GM19351 (cell line): ENCODE measurements around the gene HCFC1.

ENCODE experiments used
- ATAC-seq: cut with Tn5 transposase; IDR thresholded peaks from one replicate; pipeline ENCODE4 v1.9.1; 2021; ENCODE audit warnings: mild to moderate bottlenecking, moderate library complexity; ENCODE audit not compliant: unreplicated experiment

The HCFC1 gene

DNA sequence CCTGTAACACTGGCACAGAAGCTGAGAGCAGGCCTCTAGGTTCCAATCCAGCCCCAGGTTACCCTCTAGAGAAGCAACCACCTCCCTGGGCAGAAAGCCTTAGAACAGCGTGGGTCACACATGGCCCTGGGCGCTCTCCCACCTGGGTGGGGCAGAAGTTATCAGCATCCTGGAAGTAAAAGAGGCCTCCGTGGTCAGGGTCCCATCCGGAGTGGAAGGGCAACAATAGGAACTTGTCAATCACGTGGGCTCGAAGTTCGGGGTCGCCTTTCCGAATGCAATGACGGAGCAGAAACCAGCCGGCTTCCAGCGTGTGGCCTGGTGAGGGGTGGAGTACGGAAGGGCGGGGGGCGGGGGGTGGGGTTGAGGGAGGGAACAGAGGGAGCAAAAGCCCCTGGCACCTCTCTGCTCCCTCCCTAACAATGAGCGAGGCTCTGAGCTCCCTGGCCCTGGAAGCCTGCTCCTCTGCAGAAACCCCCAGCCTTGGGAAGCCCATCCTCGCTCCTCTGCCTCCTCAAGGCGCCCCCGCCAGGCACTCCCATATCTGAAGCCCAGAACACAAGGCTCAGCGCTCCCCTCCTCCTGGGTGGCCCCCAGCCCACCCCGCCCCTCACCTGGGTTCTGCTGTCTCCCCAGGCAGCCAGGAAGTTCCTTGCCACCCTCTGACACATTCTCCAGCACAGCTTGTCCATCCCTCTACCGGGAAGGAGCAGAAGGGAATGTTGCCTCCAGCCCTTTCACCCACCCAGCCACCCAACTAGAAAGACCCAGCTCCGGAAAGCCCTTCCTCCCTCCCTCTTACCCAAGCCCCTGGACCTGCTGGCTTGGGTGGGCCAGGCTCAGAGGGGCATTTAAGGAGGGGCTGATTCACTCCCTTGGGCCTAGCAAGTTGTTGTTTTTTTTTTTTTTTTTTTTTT lies 30.0 kb downstream of the HCFC1 start:
- ATAC-seq, result no peak

DNA sequence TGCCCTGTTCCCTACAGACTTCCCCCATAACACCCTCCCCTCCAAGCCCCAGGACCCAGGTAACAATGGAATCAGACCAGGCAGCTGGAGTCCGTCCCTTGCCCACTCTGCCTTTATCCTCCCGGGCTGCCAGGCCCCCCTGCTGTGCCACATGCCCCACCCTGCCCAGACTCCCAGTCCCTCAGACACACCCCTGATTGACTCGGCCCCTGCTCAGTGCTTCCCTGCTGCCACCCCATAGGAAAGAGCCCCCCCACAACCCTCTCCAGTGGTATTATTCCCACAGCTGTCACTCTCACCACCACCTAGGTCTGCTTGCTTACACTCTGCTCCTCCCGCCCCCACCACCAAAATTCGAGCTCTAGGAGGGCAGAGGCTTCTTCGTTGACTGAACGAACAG lies 32.0 kb downstream of the HCFC1 start:
- ATAC-seq, result no peak

DNA sequence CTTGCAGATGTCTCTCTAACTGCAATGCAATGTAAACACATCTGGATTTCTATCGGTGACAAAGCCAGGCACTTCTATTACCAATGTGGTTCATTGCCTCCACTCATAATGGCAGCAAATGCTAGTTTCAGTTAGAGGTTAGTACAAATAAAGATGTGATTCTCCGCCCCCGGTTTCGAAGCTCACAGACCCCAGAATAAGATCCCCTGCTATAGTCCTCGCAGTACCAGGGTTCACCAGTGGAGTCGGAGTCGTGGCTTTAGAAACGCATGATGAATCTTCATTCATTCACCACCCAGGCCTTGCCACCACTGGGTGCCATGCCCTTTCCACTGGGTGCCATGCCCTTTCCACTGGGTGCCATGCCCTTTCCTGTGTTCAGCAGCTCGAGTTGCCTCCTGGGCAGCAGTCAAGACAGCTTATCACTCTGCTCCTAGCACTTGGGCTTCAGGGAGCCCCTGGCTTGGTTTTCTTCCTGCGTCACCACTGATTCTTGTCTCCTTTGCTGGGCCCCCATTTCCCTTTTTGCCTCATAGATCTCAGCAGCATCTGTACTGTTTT lies 33.3 kb downstream of the HCFC1 start:
- no peak for ATAC-seq

DNA sequence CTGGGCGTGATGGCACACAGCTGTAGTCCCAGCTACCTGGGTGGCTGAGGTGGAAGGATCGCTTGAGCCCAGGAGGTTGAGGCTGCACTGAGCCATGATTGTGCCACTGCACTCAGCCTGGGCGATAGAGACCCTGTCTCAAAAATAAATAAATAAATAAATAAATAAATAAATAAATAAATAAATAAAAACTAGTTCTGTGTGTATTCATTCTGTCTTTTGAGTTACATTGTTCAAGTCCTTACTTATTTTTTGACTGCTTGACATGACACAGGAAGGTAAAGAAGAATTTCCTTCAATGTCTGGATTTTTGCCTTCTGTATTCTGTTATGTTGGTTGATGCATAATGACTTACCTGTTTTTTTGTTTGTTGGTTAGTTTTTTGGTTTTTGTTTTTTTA lies 34.6 kb downstream of the HCFC1 start:
- ATAC-seq, result no peak

DNA sequence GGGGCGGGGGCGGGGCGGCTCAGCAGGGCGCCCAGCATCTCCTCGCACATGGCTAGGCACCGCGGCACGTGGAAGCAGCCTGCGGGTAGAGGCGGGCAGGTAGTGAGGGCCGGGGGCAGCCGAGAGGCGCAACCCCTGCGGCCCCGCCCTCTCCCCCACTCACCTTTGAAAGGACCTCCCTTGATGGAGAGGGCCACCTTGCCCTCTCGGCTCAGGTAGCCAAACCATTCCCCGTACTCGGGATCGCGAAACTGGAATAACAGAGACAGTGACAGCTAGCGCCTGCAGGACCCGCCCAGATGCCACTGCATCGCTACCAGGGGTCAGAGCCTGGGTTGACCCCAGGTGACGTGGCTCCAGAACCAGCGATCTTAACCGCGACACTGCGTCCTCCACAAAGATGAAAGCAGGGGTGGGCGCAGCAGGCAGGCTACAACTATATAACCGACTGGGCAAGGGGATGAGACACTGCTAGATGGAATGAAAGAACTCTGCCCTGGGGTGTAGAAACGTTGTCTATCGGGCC lies 36.2 kb downstream of the HCFC1 start:
- ATAC-seq, result no peak

DNA sequence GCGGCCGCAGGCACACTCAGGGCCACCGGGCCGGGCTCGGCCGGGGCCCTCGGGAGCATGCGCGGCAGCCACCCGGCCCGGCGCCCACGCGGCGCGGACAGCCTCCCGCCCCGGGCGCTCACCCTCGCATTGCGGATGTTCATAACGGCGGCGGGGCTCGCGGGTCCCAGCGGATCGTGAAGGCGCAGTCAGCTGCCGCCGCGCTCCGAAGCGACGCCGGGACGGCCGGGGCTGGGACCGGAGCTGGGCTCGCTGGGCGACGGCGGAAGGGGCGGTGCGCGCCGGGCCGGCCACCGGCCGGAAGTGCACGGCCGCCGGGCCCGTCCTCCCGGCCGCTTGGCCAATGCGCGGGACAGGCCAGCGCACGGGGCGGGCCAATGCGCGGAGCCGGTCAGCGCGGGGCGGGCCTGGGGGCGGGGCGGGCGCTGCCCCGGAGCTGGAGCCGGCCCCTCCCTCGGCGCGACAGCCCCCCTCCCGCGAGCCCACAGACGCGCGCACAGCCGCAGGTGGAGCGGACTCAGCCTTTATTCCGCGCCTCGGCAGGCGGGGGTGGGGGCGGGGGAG lies 36.8 kb downstream of the HCFC1 start, which contains the start of gene NAA10:
Gene NAA10 (minus strand): TSS at position 276 of the 564 bp plus-strand sequence. CDS start 133 bp downstream, at position 143.
- ATAC-seq, result peak; percentile 86

DNA sequence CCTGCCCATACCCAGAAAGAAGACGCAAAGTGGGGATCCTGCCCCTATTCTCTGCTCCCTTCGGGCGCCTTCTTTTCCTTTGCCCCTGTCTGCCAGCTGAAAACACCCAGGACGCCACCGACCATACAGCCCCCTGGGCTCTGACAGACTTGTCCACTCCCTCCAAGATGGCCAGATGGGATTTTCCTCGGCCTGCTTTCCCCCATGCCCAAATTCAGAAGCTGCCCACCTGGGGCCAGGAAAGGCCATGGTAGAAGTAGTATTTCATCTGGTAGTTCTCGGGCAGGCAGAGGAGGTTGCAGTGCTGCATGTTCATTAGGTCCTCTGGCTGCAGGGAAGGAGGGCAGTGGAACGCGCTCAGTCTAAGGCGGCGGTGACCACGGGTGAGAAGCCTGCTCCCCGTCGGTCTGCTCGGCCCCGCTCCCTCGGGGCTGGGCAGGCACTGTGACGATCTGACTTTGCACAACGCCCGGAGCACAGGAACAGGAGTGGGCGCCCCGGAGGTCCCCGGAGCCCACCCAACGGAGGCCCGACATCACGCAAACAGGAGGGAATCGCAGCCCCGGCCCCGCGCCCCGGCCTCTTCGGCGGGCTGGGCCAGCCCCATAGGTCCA lies 37.4 kb downstream of the HCFC1 start:
- ATAC-seq, result peak; percentile 12

DNA sequence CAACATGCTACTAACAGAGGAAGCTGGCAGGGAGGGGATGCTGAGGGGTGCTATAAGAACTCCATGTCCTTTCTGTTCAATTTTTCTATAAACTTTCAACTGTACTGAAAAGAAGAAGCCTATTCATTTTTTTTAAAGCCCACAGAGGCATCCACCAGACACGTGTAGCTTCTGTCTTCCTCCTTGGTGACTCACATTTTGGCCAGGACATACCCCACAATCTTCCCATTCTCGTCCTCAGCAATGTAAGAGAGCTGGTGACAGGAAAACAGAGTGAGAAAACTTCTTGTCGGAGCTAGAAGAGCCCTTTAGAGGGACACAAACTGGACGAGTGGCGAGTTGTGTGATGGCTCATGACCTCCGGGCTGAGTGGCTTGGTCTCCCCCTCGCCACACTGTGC lies 37.9 kb downstream of the HCFC1 start:
- no peak for ATAC-seq

DNA sequence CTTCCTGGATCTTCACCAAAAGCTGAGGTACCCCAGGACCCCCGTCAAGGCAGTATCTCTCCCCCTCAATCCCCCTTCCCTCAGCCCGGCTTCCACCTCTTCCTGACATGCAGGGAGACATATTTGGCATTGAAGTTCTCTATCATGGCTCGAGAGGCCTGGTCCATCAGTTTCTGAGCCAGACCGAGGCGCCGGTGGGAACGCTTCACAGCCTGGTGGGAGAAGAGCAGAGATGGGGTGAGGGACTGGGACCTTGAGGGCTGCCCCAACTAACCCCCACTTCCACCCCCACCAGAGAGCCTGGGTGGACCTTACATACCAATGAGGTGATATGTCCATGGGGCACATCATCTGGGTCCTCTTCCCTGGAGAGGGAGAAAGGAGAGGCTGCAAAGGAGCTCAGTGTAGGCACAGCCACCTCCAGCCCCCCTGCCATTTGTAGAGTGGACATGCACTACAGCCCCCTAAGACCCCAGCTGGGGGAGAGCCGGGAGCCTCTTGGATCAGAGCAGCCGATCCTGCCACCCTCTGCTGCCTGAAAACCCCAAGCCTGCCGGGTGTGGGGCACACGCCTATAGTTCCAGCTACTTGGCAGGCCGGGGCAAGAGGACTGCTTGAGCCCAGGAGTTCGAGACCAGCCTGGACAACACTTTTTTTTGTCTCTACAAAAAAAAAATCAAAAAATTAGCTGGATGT lies 39.2 kb downstream of the HCFC1 start:
- ATAC-seq, result no peak

DNA sequence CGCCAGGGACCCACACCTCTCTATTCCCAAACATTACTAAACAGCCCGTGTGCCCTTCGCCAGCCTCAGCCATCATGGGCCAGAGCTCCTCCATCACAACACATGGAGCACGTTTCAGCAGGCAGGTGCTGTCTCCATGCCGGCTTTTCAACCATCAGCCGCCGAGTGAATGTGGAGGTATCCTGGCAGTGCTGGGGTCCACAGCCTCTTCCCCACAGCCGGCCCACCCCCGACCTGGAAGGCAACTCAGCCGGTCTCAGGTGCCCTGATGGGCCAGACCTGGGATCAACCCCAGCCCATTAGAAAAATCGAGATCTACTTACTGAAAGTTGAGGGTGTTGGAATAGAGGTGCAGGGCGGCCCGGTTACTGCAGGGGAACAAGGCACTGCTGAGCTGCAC lies 39.9 kb downstream of the HCFC1 start:
- no peak for ATAC-seq

DNA sequence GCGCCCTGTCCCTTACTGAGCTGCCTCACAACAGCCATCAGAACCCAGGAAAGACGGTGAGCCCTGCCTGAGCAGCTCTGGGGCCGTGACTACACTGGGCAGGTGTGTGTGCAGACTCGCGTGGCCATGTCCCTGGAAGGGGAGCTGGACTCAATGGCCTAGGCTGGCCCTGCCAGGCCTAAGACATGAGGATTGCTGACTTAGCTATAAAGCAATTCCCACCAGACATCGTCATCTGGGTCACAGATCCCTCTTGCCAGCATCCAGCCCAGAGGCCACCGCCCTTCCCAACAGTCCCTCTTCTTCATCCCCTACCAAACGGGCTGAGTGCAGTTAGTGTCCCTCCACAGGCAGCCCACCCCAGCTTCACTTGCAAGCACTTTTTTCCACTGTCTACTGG lies 40.5 kb downstream of the HCFC1 start:
- ATAC-seq, result no peak

DNA sequence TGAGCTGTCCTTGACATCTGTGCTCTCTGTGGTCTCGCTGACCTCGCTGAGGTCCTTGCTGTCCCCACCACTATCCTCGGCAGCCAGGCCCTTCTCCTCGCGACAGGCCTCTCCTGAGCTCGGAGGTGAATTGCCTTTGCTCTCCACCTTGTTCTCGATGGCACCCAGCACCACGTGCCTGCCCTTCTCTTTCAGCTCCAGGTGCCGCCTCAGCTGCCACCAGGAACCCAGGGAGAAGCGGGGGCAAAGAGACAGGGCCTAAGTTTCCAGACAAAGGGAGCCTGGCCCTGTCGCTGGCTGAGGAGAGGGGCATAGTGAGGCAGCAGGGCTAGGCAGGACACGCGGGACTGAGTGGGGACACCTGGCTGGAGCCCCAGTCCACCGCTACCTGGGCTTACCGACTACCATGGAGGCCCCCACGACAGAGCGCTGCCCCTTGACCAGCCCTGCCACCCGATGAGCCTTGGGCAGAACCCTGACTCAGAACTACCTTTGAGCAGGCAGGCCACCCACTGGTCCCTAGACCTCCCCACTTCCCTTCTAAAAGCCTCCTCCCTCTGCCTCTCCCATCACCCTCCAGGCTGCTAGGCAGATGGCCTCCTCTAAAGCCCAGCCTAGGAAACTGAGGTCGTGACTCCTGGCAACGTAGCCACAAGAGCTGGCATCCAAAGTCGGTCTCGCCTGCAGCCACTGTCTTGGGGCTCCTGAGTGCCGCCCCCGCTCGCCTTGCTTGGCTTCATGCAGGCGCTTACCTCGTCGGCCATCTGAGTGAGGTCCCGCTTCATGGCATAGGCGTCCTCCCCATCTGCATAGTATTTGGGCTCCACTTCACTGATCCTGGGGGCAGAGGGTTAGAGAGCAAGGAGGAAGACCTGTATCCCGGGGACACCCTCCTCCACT lies 41.4 kb downstream of the HCFC1 start:
- ATAC-seq, result no peak

DNA sequence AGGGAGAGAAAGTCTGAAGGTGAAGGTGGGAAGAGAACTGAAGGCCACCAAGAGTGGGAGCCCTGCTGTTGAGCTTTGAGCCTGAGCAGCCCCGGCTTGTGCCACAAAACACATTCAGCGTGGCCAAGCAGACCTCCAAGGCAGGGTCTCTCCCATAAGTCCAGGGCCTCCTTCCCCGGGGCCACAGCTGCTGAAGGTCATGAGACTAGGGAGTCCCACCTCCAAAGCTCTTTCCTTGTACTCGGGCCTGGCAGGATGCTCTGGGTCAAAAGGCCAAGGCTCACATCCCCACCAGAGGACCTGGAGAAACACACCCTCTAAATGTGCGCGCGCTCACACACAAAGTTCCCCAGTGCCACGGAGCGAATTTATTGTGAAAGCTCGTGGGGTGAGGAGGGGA lies 42.0 kb downstream of the HCFC1 start:
- ATAC-seq, result no peak

DNA sequence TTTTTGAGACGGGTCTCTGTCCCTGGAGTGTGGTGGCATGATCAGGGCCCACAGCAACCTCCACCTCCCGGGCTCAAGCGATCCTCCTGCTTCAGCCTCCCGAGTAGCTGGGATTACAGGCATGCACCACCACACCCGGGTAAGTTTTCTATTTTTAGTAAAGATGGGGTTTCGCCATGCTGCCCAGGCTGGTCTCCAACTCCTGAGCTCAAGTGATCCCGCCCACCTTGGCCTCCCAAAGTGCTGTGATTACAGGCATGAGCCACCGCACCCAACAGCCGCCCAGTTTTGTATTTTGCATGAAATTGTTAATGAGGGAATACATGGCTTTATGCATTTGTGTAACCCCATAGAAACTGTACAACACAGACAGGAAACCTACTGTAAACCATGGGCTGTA lies 42.8 kb downstream of the HCFC1 start:
- no peak for ATAC-seq

DNA sequence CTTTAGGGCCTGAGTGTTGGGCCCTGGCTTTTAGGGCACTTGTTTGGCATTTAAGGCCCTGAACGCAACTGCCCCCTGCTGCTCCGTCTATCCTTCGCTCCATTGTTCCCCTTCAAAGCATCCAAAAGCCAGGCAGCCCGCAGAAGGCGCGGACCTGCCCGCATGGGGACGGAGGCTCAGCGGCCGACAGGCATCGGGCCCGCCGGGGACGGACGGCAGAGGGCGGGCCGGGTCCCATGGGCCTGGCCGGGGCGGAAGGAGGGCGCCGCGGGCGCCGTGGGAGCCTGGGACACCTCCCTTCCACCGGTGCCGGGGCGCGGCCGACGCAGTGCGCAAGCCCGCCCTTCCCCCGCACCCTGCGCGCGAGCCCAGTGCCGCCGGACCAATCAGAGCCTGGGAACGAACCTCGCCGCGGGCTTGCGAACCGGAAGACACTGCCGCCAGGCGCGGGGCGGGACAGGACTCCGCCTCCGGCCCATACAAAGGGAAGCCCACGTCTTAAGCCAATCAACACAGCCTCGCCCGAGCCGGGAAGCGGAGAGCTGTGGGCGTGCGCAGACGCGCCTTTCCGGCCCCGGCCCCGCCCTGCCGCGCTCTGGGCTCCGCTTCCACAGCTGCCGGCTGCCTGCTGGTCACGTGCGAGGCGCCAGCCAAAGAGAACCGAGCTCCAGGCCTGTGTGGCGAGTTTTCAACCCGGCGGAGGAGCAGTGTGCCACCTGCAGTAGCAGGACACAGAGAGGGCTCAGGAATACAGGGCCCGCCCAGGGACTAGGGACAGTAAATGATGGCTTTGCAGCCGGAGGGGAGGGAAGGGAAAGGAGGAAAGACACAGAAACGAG lies 43.5 kb downstream of the HCFC1 start:
- ATAC-seq, result peak; percentile 61

DNA sequence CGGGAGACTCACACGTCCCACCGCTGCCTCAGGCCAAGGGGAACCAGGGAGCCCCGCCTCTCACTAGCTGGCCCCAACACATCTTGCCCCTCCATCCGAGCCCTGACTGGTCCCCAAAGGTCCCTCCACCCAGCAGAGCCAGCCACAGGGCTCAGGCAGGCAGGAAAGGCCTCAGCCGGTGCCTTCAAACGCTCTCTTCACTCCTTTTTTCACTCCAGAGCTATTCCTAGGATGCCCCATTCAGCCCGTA lies 44.0 kb downstream of the HCFC1 start:
- no peak for ATAC-seq

DNA sequence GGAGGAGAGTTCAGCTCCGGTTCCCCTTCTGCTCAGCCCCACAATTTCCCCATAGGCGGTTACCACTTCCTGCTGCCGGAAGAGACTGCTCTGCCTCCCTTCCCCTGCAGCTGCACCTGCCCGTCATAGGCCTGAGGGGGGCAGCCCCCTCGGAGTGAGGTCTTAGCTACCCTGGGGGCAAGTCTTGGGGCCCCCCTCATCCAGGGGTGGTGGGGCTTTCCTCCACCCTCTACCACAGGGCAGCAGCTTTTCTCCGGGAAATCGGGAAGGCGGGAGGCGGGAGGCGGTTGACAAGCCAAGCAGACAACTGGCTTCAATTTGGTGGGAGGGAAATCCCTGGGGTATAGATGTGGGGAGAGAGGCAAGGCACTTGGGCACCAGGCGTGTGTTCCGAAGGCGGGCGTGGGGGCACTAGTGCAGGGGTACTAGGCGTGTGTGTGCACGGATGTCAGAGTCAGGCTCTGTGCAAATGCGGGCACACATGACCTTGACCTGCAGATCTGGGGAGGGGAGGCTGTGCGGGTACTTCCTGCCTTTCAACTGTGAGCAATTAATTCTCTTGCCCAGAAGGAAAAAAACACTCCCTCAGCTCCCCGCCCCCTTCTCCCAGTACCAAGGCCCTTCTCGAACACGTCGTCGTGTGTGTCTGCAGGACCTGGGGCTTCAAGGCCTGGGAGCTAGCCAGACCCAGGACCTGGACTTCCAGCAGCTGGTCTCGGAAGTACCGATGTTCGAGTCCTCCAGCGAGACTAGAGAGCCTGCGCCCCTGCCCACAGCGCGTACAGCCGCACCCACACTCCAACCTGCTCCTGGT lies 44.6 kb downstream of the HCFC1 start:
- ATAC-seq, result peak; percentile 41

DNA sequence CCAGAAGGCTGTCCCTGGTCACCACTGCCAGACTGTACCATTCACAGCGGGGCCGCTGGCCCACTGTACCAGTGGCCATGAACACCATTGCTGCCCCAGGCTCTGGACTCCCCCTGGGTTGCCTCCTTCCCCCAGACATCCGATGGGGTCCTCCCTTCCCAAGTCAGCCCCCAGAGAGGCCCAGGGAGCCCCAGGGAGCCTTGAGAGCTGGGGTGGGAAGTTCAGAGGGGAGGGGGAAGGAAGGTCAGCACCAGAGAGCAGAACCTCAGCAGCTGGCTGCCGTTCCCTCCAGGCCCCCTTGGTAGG lies 45.1 kb downstream of the HCFC1 start:
- ATAC-seq, result no peak
